Measurements from ENCODE around the gene CARS1.

DNA sequence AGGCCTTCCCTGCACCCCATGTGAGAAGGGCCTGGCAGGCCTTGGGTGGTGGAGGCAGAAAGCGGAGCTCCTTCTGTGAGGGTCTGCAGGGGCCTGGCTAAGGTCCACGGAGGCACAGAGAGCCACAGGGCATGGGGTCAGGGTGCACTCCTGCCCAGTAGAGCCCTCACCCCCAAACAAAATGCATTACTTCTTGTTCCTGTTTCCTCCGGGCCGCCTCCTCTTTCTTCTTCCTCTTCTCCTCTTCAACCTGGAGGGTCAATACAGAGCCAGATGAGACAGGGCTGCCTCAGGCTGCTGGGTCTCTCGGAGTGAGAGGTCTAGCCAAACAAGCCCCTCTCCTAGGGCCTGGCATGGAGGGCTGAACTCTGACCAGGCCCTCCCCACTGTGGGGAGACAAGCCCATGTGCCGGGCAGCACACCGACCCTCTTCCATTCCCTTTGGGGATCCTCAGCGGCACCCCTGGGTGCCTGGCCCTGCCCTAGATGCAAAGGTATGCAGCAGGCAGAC lies 54.8 kb downstream of the CARS1 start:
- no peak for TF ChIP-seq EZH2 (IDR thresholded peaks at IDR 0.05)
- no peak for TF ChIP-seq EZH2phosphoT487 (IDR thresholded peaks at IDR 0.05)
- TF ChIP-seq, protein P1, sequence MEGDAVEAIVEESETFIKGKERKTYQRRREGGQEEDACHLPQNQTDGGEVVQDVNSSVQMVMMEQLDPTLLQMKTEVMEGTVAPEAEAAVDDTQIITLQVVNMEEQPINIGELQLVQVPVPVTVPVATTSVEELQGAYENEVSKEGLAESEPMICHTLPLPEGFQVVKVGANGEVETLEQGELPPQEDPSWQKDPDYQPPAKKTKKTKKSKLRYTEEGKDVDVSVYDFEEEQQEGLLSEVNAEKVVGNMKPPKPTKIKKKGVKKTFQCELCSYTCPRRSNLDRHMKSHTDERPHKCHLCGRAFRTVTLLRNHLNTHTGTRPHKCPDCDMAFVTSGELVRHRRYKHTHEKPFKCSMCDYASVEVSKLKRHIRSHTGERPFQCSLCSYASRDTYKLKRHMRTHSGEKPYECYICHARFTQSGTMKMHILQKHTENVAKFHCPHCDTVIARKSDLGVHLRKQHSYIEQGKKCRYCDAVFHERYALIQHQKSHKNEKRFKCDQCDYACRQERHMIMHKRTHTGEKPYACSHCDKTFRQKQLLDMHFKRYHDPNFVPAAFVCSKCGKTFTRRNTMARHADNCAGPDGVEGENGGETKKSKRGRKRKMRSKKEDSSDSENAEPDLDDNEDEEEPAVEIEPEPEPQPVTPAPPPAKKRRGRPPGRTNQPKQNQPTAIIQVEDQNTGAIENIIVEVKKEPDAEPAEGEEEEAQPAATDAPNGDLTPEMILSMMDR (IDR thresholded peaks at IDR 0.05), result no peak

Measured in neural progenitor cell (in vitro differentiated cells).